BJ (cell line): ENCODE results near the gene DCLK3. TPM values are rescaled to one million over a fixed set of nuclear protein-coding genes. Genes with fewer than 3 reads are reported as not detected.

Source experiments
- CTCF ChIA-PET: fragments of 350-600 bp; formaldehyde crosslinking; extraction: SDS; loops from one replicate; lab custom pipeline; 2021; ENCODE audit warnings: antibody characterized with exemption, inconsistent platforms; lab: Yijun Ruan, JAX
- POLR2A ChIA-PET: fragments of 300-600 bp; sonication (Branson Sonifier 250); formaldehyde crosslinking; extraction: SDS; loops from one replicate; lab custom pipeline; 2021; ENCODE audit warnings: antibody characterized with exemption; lab: Charles Lee
- DNase-seq: peaks from one replicate; pipeline ENCODE4 v3.0.0-alpha.2; 2011; ENCODE audit warnings: low read depth
- H3K27me3 ChIP-seq: 2 replicates; pipeline ENCODE4 v1.6.0; 2011; ENCODE audit warnings: low read length; ENCODE audit not compliant: control insufficient read depth, insufficient read depth
- H3K36me3 ChIP-seq: 2 replicates; pipeline ENCODE4 v1.5.1; 2011; ENCODE audit warnings: low read length; ENCODE audit not compliant: control insufficient read depth, insufficient read depth
- H3K4me3 ChIP-seq: 2 replicates; pipeline ENCODE4 v1.5.1; 2011; ENCODE audit warnings: low read depth, mild to moderate bottlenecking, control low read depth, low read length
- CTCF ChIP-seq: IDR thresholded peaks from 2 replicates; pipeline ENCODE4 v1.5.1; 2011; ENCODE audit warnings: low read depth, mild to moderate bottlenecking, control low read depth, inconsistent platforms, low read length, moderate library complexity; ENCODE audit not compliant: insufficient read depth
- polyA plus RNA-seq: library from polyadenylated mRNA; depleted of rRNA; stranded (reverse); fragments of >200 nt; gene quantifications from 2 replicates; pipeline ENCODE4 v1.2.3, GENCODE V29; 2011

The DCLK3 gene
- polyA plus RNA-seq, 1 experiment: not detected

GRCh38 chr3:36804295-36805055 lies 40.1 kb upstream of the DCLK3 start:
- CTCF ChIA-PET: no interaction called here
- TF ChIP-seq CTCF: no peak
- Histone ChIP-seq H3K27me3 (no peaks in the 10 kb centered on the region), H3K36me3 (no peaks in the 10 kb centered on the region), H3K4me3 (no peak overlapping the region)
- no peak for DNase-seq
- POLR2A ChIA-PET: no interaction called here

GRCh38 chr3:36803091-36803791 lies 38.9 kb upstream of the DCLK3 start:
- POLR2A ChIA-PET: no interaction called here
- H3K4me3 ChIP-seq: no peak overlapping the region
- TF ChIP-seq CTCF: no peak
- DNase-seq: no peak
- no peaks in the 10 kb centered on the region for H3K36me3 ChIP-seq
- no peaks in the 10 kb centered on the region for H3K27me3 ChIP-seq
- CTCF ChIA-PET: interaction anchor here (0.8 kb wide), 1 partner anchor 9 kb away, joined by 3 read pairs; no protein-coding TSS in a partner anchor

- ChIA-PET POLR2A (no interaction called here), CTCF (interaction anchor here (1.2 kb wide), 1 partner anchor 14 kb away, joined by 4 read pairs; no protein-coding TSS in a partner anchor)
- TF ChIP-seq CTCF: no peak
- no peaks in the 10 kb centered on the region for H3K27me3 ChIP-seq
- H3K4me3 ChIP-seq: no peak overlapping the region
- H3K36me3 ChIP-seq: no peaks in the 10 kb centered on the region
- DNase-seq: no peak
These were observed 36.3 kb upstream of the DCLK3 start for GRCh38 chr3:36800533-36801116.

GRCh38 chr3:36796881-36797280 lies 32.5 kb upstream of the DCLK3 start:
- 0 out of 2 replicates have a peak, but pooled peaks cover under 1% of the 10 kb centered on the region for H3K27me3 ChIP-seq
- H3K36me3 ChIP-seq: no peaks in the 10 kb centered on the region
- ChIA-PET CTCF (no interaction called here), POLR2A (no interaction called here)
- no peak for DNase-seq
- no peak overlapping the region for H3K4me3 ChIP-seq
- no peak for TF ChIP-seq CTCF

- POLR2A ChIA-PET: no interaction called here
- H3K4me3 ChIP-seq: no peak overlapping the region
- H3K36me3 ChIP-seq: no peaks in the 10 kb centered on the region
- peaks cover 3% of the 10 kb centered on the region; the same call in 1 of the 2 replicates for H3K27me3 ChIP-seq
- TF ChIP-seq CTCF: no peak
- DNase-seq: no peak
- CTCF ChIA-PET: interaction anchor here (0.6 kb wide), 1 partner anchor 14 kb away, joined by 5 read pairs; no protein-coding TSS in a partner anchor
These were observed 31.8 kb upstream of the DCLK3 start for GRCh38 chr3:36796161-36796560.
